GM23248 (cell line): ENCODE results near the gene SLC9B2.

Source experiments
- EZH2 ChIP-seq: fragments of 200-600 bp; sonication (generic); IDR thresholded peaks from 2 replicates; pipeline ENCODE4 v1.6.1; 2018; ENCODE audit warnings: antibody characterized with exemption, mild to moderate bottlenecking; ENCODE audit not compliant: insufficient read depth, poor library complexity, severe bottlenecking
- EZH2phosphoT487 ChIP-seq: fragments of 200-600 bp; sonication (generic); IDR thresholded peaks from 2 replicates; pipeline ENCODE4 v1.6.1; 2018; ENCODE audit warnings: antibody characterized with exemption, moderate library complexity, mild to moderate bottlenecking, low read depth; ENCODE audit not compliant: insufficient read depth

- TF ChIP-seq EZH2 (no peak), EZH2phosphoT487 (no peak)
These were observed 57.9 kb downstream of the SLC9B2 start for GRCh38 chr4:103018391-103019307.
